GM21423 (cell line): Measurements from ENCODE around the gene THEM5.
"Not testable (repeated sequence)": the region's sequence is repeated elsewhere in the genome, so short reads cannot be mapped to it uniquely, and the experiment has no call there.

Source experiments
- ATAC-seq: cut with Tn5 transposase; IDR thresholded peaks from one replicate; pipeline ENCODE4 v1.9.1; 2021; ENCODE audit warnings: mild to moderate bottlenecking, moderate library complexity; ENCODE audit not compliant: unreplicated experiment

The THEM5 gene

DNA sequence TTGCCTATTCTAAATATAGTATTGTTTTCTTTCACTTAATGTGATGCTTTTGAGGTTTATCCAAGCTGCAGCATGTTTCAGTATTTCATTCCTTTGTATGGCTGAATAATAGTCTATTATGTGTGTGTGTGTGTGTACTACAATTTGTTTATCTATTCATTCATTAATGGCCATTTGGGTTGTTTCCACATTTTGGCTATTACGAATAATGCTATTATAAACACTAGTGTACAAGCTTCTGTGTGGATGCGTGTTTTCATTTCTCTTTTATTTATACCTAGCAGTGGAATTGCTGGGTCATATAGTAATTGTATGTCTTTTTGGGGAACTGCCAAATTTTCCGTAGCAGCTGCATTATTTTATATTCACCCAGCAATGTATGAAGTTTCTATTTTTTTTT, 15.0 kb upstream of the THEM5 start:
- no peak for ATAC-seq

DNA sequence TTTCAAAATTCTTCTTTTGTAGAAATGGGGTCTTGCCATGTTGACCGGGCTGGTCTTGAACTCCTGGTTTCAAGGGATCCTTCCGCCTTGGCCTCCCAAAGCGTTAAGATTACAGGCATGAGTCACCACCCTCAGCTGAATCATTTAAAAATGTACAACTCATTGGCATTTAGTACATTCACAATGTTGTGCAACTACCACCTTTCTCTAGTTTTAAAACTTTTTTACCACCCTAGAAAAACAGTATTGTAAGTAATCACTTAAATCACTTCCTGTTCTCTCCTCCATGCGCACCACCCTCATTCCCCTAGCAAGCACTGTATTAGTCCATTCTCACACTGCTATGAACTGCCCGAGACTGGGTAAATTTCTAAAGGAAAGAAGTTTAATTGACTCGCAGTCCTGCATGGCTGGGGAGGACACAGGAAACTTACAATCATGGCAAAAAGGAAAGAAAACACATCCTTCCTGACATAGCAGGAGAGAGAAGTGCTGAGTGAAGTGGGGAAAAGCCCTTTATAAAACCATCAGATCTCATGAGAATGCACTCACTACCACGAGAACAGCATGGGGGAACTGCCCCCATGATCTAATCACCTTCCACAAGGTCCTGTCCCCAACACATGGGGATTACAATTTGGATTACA, 14.4 kb upstream of the THEM5 start:
- ATAC-seq: no peak

DNA sequence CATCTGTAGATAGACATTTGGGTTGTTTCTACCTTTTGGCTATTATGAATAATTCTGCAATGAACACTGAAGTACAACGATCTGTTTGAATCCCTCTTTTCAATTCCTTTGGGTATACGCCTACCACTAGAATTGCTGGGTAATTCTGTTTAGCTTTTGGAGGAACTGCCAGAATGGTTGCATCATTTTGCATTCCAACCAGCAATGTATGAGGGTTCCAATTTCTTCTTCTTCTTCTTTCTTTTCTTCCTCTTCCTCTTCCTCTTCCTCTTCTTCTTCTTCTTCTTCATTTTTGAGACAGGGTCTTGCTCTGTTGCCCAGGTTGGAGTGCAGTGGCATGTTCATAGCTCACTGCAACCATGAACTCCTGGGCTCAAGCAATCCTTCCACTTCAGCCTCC, 13.8 kb upstream of the THEM5 start:
- no peak for ATAC-seq

- no peak for ATAC-seq
Observed at GRCh38 chr1:151864411-151864810, 10.9 kb upstream of the THEM5 start.

DNA sequence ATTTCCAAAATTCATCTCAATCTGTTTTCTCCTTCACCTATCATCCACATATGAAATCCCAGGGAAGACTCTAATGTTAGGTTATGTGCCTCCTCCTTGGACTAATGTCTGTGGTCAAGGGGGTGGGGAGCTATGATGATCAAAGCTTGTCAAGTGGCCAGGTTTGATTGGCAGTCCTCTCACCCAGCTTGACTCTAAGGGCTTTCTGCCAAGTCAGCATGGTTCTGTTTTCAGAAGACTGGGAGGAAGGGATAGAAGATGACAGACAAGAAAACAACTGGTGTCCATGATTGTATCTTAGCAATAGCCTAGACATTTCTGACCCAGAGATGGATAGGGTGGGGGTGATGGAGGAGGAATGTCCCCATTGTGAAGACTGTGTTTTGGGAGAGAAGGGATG, 9.1 kb upstream of the THEM5 start:
- no peak for ATAC-seq

GRCh38 chr1:151860504-151861187, 7.1 kb upstream of the THEM5 start:
- no peak for ATAC-seq

DNA sequence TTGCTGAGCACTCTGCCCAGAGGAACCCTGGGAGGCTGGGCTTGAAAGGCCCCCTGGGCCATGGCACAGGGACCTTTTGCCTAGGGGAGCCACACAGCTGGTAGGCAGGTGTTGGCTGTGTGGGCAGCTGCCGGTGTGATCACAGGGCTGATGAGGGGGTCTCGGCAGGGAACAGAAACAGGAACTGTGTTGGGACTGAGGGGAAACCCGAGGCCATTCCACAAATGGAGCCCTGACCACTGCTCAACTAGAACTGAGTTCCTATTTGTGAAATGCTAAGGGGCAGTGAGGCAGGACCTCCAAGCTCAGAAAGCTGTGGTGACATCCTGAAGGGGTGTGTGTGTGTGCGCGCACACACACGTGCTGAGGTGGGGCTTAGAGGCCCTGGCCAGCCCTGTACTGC, 6.4 kb upstream of the THEM5 start:
- no peak for ATAC-seq

DNA sequence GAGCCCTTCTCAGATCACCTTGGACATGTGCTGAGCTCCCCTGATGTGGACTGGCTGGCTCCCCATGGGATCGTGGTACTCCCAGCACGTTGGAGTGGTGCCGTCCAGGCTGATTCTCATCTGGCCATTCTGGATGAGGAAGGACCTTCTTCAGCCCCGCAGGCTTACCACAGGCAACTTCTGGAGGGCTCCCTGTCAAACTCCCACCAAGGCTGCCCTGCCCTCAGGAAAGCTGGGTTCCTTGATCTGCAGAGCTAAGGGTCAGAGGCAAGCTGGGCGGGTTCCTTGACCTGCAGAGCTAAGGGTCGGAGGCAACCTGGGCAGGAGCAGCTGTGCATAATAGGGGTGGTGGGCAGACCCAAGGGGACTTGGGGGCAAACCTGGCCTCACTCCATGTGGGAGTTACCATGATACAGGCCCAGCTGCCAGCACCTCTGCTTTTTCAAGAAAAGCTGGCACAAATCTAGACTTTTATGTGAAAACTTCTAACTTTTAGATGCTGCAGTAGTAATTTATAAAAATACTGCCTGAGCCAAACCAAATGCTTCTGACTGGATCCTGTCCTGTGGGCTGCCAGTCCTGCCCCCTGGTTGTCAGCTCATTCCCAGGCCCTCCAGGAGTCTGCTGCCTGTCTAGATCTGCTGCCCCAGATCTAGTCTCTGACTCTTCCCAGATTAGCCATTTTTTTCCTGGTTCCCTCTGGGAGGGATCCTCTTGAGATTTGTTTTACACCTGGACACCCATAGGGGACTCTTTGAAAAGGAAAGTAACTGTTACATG, 5.6 kb upstream of the THEM5 start:
- no peak for ATAC-seq

DNA sequence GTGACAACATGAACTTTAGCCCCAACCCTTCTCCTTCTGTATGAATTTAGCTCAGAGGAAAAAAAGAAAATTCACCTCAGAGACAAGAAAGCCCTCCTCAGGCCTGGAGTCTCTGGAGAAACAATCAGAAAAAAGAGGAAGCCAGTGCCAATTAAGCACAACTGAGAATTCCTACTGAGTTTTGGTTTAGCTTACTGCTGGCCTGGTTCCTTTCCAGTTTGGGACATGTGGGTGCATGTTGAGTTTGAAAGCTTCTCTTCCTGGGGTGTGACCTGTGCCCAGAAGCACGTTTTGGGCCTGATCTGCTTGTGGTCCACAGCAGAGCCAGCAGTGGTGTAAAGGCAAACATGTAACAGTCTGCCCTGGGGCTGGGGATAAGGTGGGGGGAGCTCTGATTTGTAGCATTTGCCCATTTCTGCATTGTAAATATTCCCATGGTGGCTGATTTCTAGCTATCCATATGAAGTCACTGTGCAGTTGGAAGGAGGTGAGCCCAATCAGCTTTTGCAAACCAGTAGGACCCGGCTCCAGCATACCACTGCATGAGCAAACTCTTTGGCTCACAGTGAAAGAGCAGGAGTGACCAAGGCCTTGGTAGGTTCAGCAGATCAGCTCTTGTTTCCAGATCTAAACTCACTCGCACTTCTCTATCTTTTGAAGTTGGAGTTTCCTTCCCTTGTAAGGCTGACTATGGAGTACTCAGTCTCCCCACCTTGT, 4.7 kb upstream of the THEM5 start:
- no peak for ATAC-seq

GRCh38 chr1:151855933-151856332, 2.4 kb upstream of the THEM5 start:
- no peak for ATAC-seq

- not testable (repeated sequence) for ATAC-seq
Observed at GRCh38 chr1:151855516-151855915, 2.0 kb upstream of the THEM5 start.

GRCh38 chr1:151854658-151855057, 1.1 kb upstream of the THEM5 start:
- no peak for ATAC-seq

DNA sequence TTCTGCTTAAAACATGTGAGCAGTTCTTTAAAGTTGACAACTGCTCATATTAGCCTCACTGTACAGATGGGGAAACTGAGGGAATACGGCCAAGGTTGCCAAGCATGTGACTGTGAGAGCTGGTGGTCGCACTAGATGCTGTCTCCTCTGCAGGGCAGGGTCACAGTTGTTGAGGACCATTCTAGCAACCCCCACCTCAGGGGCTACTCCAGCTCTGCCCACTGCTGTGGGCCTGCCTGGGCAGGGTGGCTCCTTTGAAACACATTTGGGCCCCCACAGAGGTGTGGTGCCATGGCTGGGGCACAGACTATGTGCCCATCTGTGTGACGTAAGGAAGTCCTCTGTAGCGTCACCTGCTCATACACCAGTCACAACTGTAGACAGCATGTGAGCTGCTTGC, 779 bp downstream of the THEM5 start:
- ATAC-seq: no peak

GRCh38 chr1:151851886-151852285, 1.6 kb downstream of the THEM5 start:
- ATAC-seq: no peak

- no peak for ATAC-seq
Observed at GRCh38 chr1:151849871-151850270, 3.6 kb downstream of the THEM5 start.

DNA sequence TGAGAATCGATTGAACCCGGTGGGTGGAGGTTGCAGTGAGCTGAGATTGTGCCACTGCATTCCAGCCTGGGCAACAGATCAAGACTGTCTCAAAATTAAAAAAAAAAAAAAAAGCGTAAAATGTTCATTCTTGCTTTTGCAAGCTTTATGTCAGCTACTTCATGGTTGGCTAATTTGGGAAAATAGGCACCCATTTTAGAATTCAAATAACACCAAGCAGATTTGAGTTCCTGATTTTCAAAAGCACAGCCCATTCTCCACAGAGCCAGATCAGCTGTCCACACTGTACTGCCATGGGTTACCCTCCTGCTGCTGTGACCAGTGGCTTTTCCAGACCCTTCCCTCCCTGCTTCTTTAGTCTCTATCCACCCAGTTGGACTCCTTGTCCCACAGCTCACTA, 4.4 kb downstream of the THEM5 start:
- ATAC-seq: no peak

DNA sequence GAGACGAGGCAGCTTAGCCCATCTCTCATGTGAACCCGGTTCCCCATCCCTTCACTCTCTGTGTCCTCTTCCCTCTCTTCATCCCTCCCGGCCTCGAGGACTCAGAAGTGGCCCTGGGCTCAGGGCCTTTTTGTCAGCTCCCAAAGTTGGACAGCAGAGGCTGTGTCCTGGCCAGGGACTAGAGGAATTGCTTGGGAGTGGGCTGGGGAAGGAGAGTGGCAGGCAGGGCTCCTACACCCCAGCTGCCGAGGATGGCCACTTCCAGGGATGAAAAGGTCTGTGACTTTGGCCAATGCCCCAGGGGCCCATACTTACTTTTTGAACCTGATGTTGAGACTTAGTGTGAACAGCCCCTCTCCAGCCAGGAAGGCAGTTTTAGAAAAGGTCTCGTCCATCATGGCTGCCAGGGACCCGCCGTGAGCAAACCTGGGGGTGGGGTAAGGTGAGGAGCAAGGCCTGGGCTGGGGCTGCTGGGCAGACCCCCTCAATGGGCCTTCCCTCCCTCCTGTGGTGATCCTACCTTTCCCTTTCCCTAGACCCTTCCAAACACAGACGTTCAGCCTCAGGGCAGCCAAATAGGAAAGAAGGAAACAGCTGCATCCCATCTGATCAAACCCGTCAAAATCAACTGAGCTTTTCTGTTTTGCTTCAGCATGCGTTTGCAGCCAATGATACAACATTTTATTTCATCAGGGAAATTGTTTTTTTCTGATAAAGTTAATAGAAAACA, 5.5 kb downstream of the THEM5 start:
- ATAC-seq: no peak

DNA sequence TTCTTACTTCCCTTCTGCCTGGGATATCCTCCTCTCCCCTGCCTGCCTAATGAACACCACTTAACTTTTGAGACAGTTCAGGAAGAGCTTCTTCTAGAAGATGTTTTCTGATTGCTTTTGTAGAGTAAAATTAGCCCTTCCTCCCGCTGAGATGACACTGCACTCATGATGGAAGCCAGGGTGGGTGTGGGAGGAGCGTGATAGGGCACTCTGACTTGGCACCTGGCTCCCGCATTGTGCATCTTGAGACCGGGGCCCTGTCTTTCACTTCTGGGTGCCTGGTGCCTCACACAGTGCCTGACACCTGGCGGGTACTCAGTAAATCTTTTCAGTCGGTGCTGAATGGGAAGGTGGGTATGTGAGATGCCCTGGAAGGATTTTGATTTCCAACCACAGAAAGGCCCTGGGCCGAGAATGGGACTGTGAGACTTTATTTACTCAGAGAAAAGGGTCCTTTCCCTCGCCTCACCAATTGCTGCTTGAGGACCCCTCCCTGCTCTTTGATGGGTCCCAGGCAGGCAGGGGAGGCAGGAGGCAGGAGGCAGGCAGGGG, 6.8 kb downstream of the THEM5 start:
- no peak for ATAC-seq

- ATAC-seq: no peak
Observed at GRCh38 chr1:151846062-151846568, 7.4 kb downstream of the THEM5 start.

DNA sequence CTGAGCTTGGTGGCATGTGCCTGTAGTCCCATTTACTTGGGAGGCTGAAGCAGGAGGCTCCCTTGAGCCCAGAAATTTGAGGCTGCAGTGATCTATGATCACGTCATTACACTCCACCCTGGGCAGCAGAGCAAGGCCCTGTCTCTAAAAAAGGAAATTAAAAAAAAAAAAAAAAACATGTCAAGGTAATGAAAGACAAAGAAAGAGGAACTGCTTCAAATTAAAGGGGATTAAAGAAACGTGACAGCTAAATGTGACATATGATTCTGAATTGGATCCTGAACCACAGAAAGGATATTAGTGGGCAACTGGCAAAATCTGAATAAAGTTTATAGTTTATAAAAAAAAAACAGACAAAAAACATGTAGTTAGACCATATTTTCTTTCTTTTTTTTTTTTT, 10.1 kb downstream of the THEM5 start:
- ATAC-seq: no peak
